HG03175 (cell line): ENCODE measurements around the gene NCOA7.
"Not testable (repeated sequence)": the region's sequence is repeated elsewhere in the genome, so short reads cannot be mapped to it uniquely, and the experiment has no call there.

ENCODE experiments used
- ATAC-seq: cut with Tn5 transposase; IDR thresholded peaks from one replicate; pipeline ENCODE4 v1.9.1; 2021; ENCODE audit warnings: mild to moderate bottlenecking, moderate library complexity; ENCODE audit not compliant: unreplicated experiment

Gene NCOA7

GRCh38 chr6:125911051-125911451 is 120.3 kb downstream of the NCOA7 start:
- not testable (repeated sequence) for ATAC-seq

DNA sequence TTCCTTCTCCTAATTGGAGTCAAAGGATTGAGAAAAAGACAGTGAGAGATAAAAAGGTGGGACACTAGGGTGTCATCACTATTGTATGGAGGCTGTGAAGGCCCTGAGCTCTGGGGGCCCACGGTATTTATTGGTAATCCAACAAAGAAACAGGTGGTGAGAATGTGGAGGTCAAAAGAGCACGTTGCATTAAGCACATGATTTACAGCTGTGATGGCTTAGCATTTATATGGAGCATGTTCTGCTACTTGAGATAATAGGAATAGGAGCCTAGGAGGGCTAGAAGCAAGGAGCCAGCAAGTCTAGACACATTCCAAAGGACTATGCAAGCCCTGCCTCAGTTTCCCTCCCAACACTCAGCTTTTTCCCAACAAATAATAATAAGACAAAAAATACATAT is 121.7 kb downstream of the NCOA7 start:
- not testable (repeated sequence) for ATAC-seq

DNA sequence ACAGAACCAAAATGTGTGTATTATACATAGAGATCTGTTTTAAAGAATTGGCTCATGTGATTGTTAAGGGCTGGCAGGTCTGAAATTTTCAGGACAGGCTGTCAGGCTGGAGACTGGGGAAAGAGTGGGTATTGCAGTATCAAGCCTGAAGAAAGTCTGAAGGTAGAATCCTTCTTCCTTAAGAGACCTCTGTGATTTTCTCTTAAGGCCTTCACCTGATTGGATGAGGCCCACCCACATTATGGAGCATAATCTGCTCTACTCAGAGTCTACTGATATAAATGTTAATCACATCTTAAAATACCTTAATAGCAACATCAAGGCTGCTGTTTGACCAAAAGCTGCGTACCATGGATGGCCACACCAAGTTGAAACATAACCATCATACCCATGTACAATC is 122.4 kb downstream of the NCOA7 start:
- no peak for ATAC-seq

GRCh38 chr6:125913864-125914351 is 123.1 kb downstream of the NCOA7 start:
- no peak for ATAC-seq

DNA sequence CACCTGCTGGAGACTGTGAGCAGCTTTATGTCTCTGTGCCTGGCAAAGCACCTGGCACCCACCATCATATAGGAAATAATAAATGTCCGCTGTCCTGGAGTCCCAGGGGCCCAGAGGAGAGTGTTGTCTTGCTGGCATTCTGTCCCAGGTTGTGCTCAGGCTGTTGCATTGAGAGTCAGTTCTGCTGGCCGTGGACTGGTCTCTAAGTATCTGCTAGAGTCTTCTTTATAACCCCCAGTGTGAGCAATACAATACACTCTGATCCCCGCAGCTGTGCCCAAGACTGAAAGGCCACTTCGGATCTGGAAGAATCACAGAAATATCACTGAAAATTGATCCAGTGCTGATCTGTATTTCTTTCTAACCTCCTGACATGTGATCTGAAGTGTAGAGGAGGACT is 127.5 kb downstream of the NCOA7 start:
- ATAC-seq, result no peak

DNA sequence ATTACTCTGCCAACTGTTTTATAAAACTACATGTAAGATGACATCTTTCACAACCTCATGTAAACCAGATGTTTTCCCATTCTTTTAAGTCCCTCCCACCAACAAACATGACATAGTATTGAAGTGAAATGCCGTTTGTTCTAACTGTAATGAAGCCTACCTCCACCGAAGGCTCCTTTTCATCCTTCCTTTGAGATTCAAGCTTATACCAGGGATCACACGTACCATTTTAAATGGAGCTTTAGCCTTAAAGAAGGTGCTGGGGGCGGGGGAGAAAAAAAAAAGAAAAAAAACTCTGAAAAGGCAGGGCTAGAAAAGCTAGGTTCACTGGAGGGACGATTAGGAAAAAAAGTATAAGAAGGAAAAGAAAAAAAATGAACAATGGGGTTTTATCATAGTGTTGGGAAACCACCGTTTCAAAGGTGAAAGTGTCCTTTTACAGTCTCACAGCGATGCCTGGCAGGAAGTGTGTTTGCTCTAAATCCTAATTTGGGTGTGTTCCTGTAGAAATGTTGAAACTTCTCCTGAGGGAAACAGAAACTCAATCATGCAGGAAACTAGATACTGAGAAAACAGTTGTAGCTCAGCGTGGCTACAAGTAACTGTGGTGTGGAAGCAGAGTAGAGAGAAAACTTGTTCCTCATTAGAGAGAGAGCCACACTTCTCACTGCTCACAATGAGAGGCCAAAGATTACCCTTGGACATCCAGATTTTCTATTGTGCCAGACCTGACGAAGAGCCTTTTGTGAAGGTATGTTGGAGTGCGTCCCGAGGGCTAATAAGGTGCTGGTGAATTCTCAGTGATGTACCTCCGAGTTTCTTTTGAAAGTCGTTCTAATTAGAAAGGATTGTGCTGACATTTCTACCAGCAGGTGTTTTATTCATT is 128.2 kb downstream of the NCOA7 start:
- ATAC-seq, result peak; percentile 95

- ATAC-seq, result no peak
Measured at GRCh38 chr6:125919618-125920017, 128.9 kb downstream of the NCOA7 start.

DNA sequence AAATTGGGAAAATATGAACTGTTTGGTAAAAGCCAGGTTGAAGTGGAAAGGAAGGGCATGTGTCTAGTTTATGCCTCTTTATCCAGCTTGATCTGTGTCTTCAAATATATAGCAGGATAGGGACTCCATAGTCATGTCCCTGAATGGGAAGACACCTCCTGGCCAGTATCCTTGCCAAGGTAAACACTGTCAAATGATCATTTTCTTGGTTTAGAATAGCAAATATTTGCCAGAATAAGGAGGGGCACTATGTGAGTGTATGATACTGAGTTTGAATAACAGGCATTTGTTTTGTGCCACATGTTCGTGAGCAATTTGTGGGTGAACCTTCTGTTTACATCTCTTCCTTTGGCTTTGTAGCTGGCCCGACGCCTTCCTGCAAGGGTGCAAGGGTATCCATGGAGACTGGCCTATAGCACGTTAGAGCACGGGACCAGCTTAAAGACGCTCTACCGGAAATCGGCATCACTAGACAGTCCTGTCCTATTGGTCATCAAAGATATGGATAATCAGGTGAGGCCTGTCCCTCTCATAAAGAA is 131.6 kb downstream of the NCOA7 start:
- no peak for ATAC-seq

DNA sequence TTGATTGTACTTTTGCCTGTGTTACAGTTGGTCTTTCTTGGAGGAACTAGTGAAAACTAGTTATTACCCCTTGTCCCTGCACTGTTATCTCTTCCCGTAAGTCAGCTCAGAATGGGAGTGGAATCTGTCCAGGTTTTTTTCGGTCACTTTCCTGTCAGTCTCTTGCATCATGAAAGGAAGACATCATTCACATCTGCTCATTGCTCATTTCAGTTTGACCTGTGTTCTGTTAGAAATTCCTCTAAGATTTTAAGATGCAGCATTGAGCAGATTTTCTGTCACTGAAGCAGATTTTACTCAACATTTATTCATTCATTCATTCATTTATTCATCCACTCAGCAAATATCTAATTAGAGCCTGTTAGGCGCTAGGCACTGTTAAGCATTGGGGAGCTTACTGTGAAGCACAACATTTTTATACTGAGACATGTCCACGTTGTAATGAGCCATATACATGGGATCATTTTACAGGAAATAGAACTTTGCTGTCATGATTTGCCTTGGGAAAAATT is 132.7 kb downstream of the NCOA7 start:
- ATAC-seq, result no peak

DNA sequence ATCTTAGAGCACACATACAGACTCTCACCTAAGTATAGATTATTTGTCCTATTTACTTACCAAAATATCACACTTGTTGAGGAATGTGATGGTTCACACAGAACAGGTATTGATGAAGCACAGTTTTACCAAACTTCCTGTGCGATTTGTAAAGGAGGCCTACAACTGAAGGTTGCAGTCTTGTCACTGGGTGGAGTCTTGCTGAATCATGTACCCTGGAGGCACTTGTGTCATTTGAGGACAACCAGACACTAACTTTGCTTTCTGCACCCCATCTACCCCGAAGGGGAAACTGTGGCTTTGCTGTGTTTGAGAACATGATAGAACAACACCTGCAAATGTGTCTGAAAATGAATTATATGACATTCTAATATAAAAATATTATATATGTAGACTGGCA is 133.4 kb downstream of the NCOA7 start:
- ATAC-seq, result no peak

DNA sequence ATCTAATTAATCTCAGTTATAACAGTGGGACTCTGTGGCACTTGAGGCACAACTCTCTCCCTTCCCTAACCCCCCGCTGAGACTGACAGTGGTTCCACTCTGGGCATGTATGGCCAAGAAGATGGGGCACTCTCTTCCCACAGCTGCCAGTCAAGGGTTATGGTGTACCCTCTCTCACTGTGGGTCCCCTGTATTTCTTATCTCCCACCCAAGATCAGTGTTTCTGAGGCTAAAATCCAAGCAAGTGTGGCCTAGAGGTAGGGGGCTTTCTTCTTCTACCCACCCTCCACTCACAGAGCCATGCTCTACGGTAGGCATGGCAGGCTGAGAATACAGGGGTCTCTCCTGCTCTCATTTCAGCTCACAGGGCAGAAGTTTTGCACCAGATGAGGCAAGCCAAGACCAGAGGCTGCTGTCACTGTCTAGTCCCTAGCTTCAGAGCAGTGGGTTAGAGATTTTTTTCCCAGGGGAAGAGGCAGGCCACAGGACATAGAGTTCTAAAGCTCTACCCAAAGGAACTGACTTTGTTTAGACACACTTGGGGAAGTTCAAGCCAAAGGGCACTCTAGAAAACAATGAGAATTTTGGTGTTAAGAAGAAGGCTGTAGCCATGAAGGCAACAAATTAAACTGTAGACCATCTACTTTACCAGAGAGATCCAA is 134.1 kb downstream of the NCOA7 start:
- ATAC-seq, result no peak

- no peak for ATAC-seq
Measured at GRCh38 chr6:125926711-125927110, 136.0 kb downstream of the NCOA7 start.

DNA sequence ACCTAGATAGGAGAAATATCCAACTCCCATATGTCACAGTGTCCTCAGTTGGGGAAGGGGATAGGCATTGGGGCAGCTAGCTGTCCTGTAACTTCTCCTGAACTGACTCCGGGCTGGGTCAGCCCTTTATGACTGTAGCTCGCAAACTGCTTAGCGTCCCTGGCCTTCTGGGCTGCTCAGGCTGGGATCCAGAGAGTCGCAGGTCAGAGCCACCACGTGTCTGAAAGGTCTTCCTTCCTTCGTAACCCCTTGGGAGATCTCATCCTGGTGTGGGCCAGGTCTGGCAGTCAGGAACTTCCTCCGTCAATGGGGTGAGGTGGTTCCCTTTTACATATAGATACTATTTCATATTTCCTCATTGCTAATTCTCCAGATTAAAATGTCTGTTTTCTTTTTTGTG is 137.0 kb downstream of the NCOA7 start:
- ATAC-seq, result no peak

DNA sequence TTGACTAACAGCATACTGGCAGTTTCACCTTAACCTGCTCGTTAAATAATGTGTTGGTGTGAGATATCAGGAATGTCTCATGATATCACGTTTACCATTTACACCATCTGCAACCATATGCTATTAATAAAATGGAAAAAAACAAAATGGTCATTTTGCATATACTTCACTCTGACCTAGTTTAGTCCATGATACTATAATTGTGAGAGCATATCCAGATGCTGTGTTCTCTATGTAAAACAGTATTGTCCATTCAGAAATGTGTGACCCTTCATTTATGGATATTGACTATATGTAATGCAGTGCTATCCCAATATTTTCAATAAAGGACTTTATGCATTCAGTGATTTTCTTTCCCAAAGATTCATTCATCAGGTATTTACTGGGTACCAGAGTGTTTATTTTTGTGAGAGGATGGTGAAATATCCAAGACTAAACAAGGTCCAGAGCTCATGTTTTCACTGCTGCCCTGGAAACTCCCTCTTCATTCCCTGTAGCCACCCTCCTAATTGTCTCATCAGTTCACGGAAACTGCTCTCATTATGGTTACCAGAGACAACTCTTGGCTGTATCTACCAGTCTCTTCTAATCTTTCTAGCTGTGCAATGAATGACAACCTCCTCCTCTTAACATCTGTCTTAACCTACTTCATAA is 140.1 kb downstream of the NCOA7 start:
- no peak for ATAC-seq

GRCh38 chr6:125931733-125932450 is 141.1 kb downstream of the NCOA7 start:
- peak; percentile 61 for ATAC-seq

- peak; percentile 12 for ATAC-seq
Measured at GRCh38 chr6:125932451-125932795, 141.7 kb downstream of the NCOA7 start.

DNA sequence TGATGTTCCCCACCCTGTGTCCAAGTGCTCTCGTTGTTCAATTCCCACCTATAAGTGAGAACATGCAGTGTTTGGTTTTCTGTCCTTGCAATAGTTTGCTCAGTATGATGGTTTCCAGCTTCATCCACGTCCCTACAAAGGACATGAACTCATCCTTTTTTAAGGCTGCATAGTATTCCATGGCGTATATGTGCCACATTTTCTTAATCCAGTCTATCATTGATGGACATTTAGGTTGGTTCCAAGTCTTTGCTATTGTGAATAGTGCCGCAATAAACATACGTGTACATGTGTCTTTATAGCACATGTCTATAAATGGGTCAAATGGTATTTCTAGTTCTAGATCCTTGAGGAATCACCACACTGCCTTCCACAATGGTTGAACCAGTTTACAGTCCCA is 144.8 kb downstream of the NCOA7 start:
- ATAC-seq, result not testable (repeated sequence)

DNA sequence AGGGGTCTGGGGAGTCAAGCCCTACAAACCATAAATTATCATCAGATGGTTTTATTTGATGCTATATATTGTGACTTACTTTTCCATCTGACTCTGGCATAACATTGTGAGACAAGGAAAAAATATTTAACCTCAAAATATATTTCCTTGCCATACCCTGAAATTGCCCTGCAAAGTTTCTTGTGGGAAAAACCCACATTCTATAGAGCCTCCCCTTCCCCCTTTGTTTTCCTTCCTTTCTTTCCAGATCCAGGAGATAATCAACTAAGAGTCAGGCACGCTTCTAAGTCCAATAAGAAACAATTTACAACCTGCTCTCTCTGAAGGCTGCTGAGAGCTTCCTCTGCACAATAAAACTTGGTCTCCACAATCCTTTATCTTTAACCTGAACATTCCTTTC is 148.3 kb downstream of the NCOA7 start:
- no peak for ATAC-seq

GRCh38 chr6:125939791-125940190 is 149.0 kb downstream of the NCOA7 start:
- no peak for ATAC-seq

- no peak for ATAC-seq
Measured at GRCh38 chr6:125940247-125941041, 149.7 kb downstream of the NCOA7 start.
